Uterus (tissue), 2 donors: ENCODE data around the gene SLC22A16.

ENCODE experiments used
- CTCF ChIP-seq, 4 experiments: fragments of 200-600 bp in 2 of 4; fragments of 450-650 bp in 2 of 4; sonication (generic) in 2 of 4; IDR thresholded peaks; one replicate each; pipeline ENCODE4 v1.5.1; 2016 to 2019; ENCODE audit warnings: antibody characterized with exemption in 4 of 4, mild to moderate bottlenecking in 2 of 4, moderate library complexity in 1 of 4
- POLR2A ChIP-seq, 2 donors: fragments of 450-650 bp; IDR thresholded peaks; one replicate each; pipeline ENCODE4 v1.6.1; 2016; ENCODE audit warnings: antibody characterized with exemption in 2 of 2, mild to moderate bottlenecking in 1 of 2, moderate library complexity in 1 of 2

- TF ChIP-seq CTCF (IDR thresholded peaks at IDR 0.05) (no peak), POLR2A (IDR thresholded peaks at IDR 0.05) (no peak)
Measured at GRCh38 chr6:110492584-110492983, 16.2 kb upstream of the SLC22A16 start.
